WTC11 (cell line): ENCODE results near the gene NOL7. TPM values are rescaled to one million over a fixed set of nuclear protein-coding genes. Genes with fewer than 3 reads are reported as not detected.

ENCODE experiments used
- ATAC-seq: fragments of 200-7000 bp; cut with Tn5 transposase; 2 replicates; pipeline ENCODE4 v1.10.0; 2021; ENCODE audit warnings: mild to moderate bottlenecking, moderate library complexity
- CTCF ChIA-PET: fragments of 300-600 bp; sonication (Branson Sonifier 250); formaldehyde crosslinking; loops from one replicate; lab custom pipeline; 2021; ENCODE audit warnings: antibody characterized with exemption; lab: Charles Lee
- POLR2A ChIA-PET: fragments of 350-600 bp; sonication (Branson Sonifier 250); formaldehyde crosslinking; loops from one replicate; lab custom pipeline; 2021; ENCODE audit warnings: antibody characterized with exemption; lab: Charles Lee
- DNase-seq: peaks from one replicate; pipeline ENCODE4 v3.0.0; 2021; ENCODE audit warnings: low spot score
- H3K27ac Mint-ChIP-seq: 2 replicates; pipeline ENCODE4 v1.8.0; 2021; ENCODE audit warnings: mixed read lengths
- H3K27me3 Mint-ChIP-seq: 2 replicates; pipeline ENCODE4 v1.8.0; 2021; ENCODE audit warnings: low read depth, mild to moderate bottlenecking, moderate library complexity, mixed read lengths
- H3K36me3 Mint-ChIP-seq: 2 replicates; pipeline ENCODE4 v1.8.0; 2021; ENCODE audit warnings: mixed read lengths
- H3K4me1 Mint-ChIP-seq: 2 replicates; pipeline ENCODE4 v1.8.0; 2022; ENCODE audit warnings: mixed read lengths
- H3K4me3 Mint-ChIP-seq: 2 replicates; pipeline ENCODE4 v1.8.0; 2021; ENCODE audit warnings: mild to moderate bottlenecking, moderate library complexity, mixed read lengths
- H3K9me3 Mint-ChIP-seq: 2 replicates; pipeline ENCODE4 v1.8.0; 2021; ENCODE audit warnings: mixed read lengths
- CREB1 ChIP-seq: sonication (generic); formaldehyde crosslinking; IDR thresholded peaks from 2 replicates; pipeline ENCODE4 v1.8.0; 2023; ENCODE audit warnings: mild to moderate bottlenecking, missing genetic modification reagents
- CREM ChIP-seq: sonication (generic); formaldehyde crosslinking; IDR thresholded peaks from 2 replicates; pipeline ENCODE4 v1.8.1; 2022; ENCODE audit warnings: mild to moderate bottlenecking, missing genetic modification reagents, moderate library complexity
- EMX1 ChIP-seq: fragments of 250-450 bp; sonication (Bioruptor Pico); IDR thresholded peaks from 2 replicates; pipeline ENCODE4 v1.8.0; 2021; ENCODE audit warnings: mild to moderate bottlenecking
- ETV6 ChIP-seq: sonication (generic); formaldehyde crosslinking; IDR thresholded peaks from 2 replicates; pipeline ENCODE4 v1.8.1; 2022; ENCODE audit warnings: mild to moderate bottlenecking, missing genetic modification reagents
- FOXJ3 ChIP-seq: sonication (generic); formaldehyde crosslinking; IDR thresholded peaks from 2 replicates; pipeline ENCODE4 v1.9.0; 2021; ENCODE audit warnings: missing genetic modification reagents, mild to moderate bottlenecking, borderline replicate concordance
- FOXP1 ChIP-seq: sonication (generic); formaldehyde crosslinking; IDR thresholded peaks from 2 replicates; pipeline ENCODE4 v1.8.0; 2022; ENCODE audit warnings: missing genetic modification reagents, mild to moderate bottlenecking, moderate library complexity, borderline replicate concordance
- IRF1 ChIP-seq: sonication (generic); formaldehyde crosslinking; IDR thresholded peaks from 2 replicates; pipeline ENCODE4 v1.8.0; 2023; ENCODE audit warnings: missing genetic modification reagents
- JUN ChIP-seq: sonication (generic); formaldehyde crosslinking; IDR thresholded peaks from 2 replicates; pipeline ENCODE4 v1.8.0; 2023; ENCODE audit warnings: mild to moderate bottlenecking, missing genetic modification reagents
- NFATC4 ChIP-seq: fragments of 250-450 bp; sonication (Bioruptor Pico); IDR thresholded peaks from 2 replicates; pipeline ENCODE4 v1.9.0; 2021; ENCODE audit warnings: mild to moderate bottlenecking
- NR2C2 ChIP-seq: sonication (generic); formaldehyde crosslinking; IDR thresholded peaks from 2 replicates; pipeline ENCODE4 v1.8.0; 2022; ENCODE audit warnings: mild to moderate bottlenecking, missing genetic modification reagents
- PRDM15 ChIP-seq: sonication (generic); formaldehyde crosslinking; IDR thresholded peaks from 2 replicates; pipeline ENCODE4 v1.8.0; 2022; ENCODE audit warnings: missing genetic modification reagents
- PRRX2 ChIP-seq: fragments of 250-450 bp; sonication (Bioruptor Pico); IDR thresholded peaks from 2 replicates; pipeline ENCODE4 v1.8.0; 2021; ENCODE audit warnings: mild to moderate bottlenecking
- STAT6 ChIP-seq: sonication (generic); formaldehyde crosslinking; conservative IDR thresholded peaks from 2 replicates; pipeline ENCODE4 v1.8.1; 2023; ENCODE audit warnings: mild to moderate bottlenecking, low read depth, missing genetic modification reagents, moderate library complexity
- ZNF423 ChIP-seq: fragments of 250-450 bp; sonication (Bioruptor Pico); IDR thresholded peaks from 2 replicates; pipeline ENCODE4 v2.1.2; 2022; ENCODE audit warnings: mild to moderate bottlenecking, moderate library complexity
- ZNF532 ChIP-seq: fragments of 250-450 bp; sonication (Bioruptor Pico); IDR thresholded peaks from 2 replicates; pipeline ENCODE4 v1.9.0; 2021; ENCODE audit warnings: mild to moderate bottlenecking, borderline replicate concordance
- total RNA-seq: library from RNA; stranded (reverse); gene quantifications from 3 replicates; pipeline ENCODE4 v1.2.3, GENCODE V29; 2021
- TF ChIP-seq, protein P1 (sequence below): sonication (generic); formaldehyde crosslinking; conservative IDR thresholded peaks from 2 replicates; pipeline ENCODE4 v1.8.1; 2022; ENCODE audit warnings: mild to moderate bottlenecking, missing genetic modification reagents
- TF ChIP-seq, protein P2 (sequence below): sonication (generic); formaldehyde crosslinking; IDR thresholded peaks from 2 replicates; pipeline ENCODE4 v1.8.1; 2023; ENCODE audit warnings: mild to moderate bottlenecking, moderate library complexity, missing genetic modification reagents

NOL7 gene
- total RNA-seq, 1 experiment from 2014 or later = 76.1 TPM

DNA sequence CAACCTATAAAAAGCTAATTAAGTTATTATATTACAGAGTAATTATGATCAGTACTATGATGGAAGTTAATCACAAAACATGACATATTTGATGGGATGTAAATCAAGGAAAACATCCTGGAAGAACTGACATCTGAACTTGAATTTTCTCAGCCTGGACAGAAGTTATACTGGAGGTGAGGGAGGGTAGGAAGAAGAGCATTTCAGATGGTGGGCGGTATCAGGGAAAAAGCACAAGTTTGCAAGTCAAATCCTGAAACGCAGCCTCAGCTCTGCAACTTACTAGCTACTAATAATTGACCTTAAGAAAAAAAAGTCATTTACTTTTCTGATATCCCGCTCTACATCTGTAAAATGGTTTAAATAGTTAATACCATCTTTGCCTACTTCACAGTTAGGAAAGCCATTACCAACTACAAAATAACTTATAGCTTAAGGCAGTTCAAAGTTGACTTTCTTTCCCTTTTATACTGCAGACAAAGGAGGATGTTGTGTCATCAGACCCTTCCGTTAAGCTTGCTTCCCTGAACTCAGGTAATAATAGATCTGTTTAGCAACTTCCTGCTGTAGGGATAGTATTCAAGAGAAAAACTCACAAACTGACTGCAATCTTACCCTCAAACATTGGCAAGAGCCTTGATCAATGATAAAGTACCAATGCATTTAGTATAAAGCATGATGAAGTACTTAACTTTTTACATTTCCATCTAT lies 21.0 kb downstream of the NOL7 start (continued):
- no peak for TF ChIP-seq STAT6 (CRISPR knock-in tag)

DNA sequence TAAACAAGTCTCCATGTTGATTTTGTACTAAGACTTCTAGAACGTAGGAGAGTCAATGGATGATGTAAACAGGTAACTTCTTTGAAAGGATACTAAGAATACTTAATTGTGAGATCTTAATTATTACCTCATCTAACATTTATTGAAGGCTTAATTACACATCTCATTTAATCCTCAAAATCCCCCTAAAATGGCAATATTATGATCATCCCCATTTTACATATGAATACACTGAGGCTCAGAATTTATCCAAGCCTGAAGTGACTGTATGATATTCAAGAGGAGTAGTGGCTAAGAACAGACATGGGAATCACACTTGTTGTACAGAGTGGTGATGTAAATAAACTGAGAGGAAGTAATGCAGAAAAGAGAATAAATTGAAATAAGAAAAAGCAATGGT lies 22.9 kb downstream of the NOL7 start:
- Mint-ChIP-seq H3K27ac (peak overlapping the region; percentile 41), H3K9me3 (no peaks in the 10 kb centered on the region), H3K4me1 (peaks cover 57% of the 10 kb centered on the region), H3K36me3 (peaks cover 13% of the 10 kb centered on the region), H3K27me3 (no peaks in the 10 kb centered on the region), H3K4me3 (no peak overlapping the region)
- ATAC-seq (no peak), DNase-seq (no peak)
- CTCF ChIA-PET = interaction anchor here (0.5 to 6.3 kb wide), 2 partner anchors 13 to 23 kb away, joined by 3 to 51 read pairs; partner anchors contain the start of gene NOL7
- POLR2A ChIA-PET = no interaction called here
- TF ChIP-seq PRRX2 (CRISPR knock-in tag) (no peak), CREB1 (CRISPR knock-in tag) (no peak), FOXJ3 (CRISPR knock-in tag) (no peak), ZNF532 (CRISPR knock-in tag) (no peak), ZNF423 (CRISPR knock-in tag) (no peak), JUN (CRISPR knock-in tag) (no peak), PRDM15 (CRISPR knock-in tag) (no peak), ETV6 (CRISPR knock-in tag) (no peak), FOXP1 (CRISPR knock-in tag) (no peak), NR2C2 (CRISPR knock-in tag) (no peak), NFATC4 (CRISPR knock-in tag) (no peak), IRF1 (no peak), CREM (CRISPR knock-in tag) (no peak), EMX1 (CRISPR knock-in tag) (no peak)
- TF ChIP-seq, protein P1, sequence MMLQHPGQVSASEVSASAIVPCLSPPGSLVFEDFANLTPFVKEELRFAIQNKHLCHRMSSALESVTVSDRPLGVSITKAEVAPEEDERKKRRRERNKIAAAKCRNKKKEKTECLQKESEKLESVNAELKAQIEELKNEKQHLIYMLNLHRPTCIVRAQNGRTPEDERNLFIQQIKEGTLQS (CRISPR knock-in tag) = no peak
- TF ChIP-seq, protein P2, sequence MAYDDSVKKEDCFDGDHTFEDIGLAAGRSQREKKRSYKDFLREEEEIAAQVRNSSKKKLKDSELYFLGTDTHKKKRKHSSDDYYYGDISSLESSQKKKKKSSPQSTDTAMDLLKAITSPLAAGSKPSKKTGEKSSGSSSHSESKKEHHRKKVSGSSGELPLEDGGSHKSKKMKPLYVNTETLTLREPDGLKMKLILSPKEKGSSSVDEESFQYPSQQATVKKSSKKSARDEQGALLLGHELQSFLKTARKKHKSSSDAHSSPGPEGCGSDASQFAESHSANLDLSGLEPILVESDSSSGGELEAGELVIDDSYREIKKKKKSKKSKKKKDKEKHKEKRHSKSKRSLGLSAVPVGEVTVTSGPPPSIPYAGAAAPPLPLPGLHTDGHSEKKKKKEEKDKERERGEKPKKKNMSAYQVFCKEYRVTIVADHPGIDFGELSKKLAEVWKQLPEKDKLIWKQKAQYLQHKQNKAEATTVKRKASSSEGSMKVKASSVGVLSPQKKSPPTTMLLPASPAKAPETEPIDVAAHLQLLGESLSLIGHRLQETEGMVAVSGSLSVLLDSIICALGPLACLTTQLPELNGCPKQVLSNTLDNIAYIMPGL (CRISPR knock-in tag) = no peak
